COR-L47 (cell line): ENCODE measurements around the gene TALDO1.
"Not testable (repeated sequence)": the region's sequence is repeated elsewhere in the genome, so short reads cannot be mapped to it uniquely, and the experiment has no call there.

ENCODE experiments used
- DNase-seq: peaks from one replicate; lab custom pipeline; 2025; lab: John Stamatoyannopoulos, UW

The TALDO1 gene

DNA sequence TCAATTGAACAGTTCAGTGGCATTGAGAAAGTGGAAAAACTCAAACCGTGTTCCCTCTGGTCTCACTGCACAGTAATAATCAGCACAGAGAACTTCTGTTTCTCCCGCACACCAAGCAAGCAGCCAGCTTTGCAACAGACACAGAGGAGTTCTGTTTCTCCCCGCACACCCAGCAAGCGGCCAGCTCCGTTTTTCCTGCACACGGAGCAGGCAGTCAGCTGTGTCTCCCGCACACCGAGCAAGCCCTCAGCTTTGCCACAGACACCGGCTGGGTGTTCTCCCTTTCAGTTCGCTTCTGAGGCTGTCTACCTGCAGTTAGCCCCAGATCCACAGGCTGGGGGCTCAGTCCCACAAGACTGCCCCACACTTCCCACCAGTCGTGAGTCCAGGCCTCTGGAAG lies 9.9 kb upstream of the TALDO1 start:
- DNase-seq: no peak

DNA sequence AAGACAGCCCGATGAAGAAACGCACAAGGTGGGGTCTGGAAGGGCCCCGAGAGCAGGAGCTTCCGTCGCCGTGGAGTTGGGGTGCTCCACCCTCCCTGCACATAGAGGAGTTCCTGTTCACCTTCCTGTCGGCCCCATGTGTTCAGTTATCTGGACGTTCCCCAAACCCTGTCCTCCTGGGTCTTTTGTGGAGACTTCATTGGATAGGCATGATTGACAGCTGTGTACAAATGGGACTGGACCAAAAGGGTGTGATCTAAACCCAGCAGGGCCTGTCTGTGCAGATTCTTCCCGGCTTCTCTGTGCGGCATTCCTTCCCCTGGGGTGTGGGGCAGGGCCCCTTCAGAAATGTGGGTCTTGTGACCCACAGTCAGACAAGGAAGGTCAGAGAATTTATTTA lies 9.4 kb upstream of the TALDO1 start:
- DNase-seq: not testable (repeated sequence)

DNA sequence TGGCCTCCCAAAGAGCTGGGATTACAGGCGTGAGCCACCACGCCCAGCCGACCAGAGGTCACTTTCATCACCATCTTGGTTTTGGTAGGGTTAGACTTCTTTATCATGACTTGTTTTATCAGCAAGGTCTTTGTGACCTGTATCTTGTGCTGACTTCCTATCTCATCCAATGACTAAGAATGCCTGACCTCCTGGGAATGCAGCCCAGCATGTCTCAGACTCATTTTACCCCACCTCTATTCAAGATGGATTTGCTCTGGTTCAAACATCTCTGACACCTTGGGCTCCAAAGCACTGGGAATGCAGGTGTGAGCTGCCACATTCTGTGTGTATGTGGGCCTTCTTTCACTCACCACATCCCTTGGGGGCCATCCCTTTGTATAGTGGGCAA lies 5.1 kb upstream of the TALDO1 start:
- DNase-seq: no peak

DNA sequence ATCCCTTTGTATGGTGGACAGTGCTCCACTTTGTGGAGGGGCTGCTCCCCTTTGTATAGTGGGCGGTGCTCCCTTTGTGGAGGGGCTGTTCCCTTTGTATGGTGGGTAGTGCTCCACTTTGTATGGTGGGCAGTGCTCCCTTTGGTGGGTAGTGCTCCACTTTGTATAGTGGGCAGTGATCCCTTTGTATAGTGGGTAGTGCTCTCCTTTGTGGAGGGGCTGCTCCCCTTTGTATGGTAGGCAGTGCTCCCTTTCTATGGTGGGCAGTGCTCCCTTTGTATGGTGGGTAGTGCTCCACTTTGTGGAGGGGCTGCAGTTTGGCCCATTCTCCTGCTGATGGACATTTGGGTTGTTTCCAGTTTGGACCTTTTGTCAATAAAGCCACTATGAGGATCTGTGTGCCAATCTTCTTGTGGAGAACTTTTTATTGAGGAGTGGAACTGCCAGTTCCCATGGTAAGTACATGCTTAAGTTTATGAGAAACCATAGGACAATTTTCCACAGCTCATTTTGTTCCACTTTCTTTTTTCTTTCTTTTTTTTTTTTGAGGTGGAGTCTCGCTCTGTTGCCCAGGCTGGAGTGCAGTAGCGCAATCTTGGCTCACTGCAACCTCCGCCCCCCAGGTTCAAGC lies 4.6 kb upstream of the TALDO1 start:
- DNase-seq: no peak

DNA sequence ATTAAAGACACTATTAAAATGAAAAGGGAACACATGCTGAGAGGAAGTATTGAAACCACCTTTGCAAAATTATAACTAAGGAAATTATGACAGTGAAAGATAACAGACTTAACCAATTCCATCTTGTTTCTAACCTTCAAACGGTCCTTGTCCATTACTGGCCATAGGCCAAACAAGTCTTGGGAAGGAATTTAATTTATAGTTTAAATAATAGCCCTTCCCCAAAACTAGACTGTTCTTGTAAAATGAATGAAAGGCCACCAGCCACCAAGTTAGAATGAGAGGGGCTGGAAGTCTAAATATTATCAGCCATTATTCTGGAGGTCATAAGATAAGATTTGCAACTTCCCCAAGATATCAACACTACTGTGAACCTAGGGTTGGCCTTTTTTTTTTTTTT lies 1.8 kb upstream of the TALDO1 start:
- DNase-seq: no peak

DNA sequence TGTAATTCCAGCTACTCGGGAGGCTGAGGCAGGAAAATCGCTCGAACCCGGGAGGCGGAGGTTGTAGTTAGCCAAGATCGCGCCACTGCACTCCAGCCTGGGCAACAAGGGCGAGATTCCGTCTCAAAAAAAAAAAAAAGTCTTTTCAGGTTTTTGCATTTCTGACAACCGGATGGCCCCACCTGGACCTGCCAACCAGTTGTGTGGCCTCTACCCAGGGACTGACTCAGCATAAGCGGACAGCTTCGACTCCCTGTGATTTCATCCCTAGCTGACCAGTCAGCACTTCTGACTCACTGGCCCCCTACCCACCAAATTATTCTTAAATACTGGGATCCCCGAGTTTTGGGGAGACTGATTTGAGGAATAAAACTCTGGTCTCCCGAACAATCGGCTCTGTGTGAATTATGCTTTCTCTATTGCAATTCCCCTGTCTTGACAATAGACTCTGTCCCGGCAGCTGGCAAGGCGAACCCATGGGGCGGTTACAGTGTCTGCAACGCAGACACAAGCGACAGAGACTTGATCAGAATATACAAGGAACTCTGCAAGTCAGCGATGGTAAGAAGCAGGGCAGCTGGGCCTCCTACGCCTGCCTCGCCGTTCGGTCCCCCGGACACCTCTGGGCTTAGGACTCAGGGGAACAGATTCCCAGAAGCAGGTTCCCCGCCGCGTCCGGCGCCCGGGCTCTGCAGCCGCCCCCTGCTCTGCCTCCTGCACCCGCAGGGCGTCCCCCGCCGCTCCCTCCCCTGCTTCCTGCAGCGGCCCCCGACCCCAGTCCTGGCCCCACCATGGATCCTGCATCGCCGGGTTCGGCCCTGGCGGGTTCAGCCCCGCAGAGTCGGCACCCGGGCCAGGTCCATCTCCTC lies 741 bp upstream of the TALDO1 start:
- peak; percentile 37 for DNase-seq

DNA sequence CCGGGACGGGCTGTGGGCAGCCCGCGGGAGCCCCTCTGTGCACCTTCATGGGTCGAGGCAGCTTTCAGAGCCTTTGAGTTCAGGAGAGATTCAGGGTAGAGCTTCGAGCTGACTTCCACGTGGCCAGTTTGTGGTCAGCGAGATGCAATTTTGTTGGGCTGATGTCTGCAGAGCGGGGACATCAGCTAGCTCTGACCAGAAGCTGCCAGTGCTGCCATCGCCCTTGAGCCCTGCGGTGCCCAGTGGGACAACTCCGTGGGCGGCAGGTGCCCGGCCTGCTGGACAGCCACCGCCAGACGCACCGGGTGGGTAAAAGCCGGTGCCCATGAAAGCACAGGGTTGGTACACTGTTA lies 719 bp downstream of the TALDO1 start:
- DNase-seq: no peak

DNA sequence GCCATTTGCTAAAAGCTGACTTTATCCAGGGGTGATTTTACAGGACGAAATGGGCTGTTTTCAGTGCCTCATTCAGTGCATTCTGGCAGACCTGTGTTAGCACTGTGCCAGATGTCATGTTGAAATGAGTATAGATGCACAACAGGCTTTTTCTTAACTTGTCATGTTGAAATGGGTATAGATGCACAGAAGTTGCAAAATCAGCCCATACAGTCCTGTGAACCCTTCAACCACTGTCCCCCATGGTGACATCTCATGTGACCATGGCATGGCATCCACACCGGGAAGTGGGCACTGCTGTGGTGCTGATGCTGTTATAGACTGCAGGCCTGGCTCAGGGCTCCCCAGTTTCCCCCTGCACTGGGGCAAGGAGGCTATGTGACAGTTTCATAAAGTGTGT lies 2.5 kb downstream of the TALDO1 start:
- no peak for DNase-seq

DNA sequence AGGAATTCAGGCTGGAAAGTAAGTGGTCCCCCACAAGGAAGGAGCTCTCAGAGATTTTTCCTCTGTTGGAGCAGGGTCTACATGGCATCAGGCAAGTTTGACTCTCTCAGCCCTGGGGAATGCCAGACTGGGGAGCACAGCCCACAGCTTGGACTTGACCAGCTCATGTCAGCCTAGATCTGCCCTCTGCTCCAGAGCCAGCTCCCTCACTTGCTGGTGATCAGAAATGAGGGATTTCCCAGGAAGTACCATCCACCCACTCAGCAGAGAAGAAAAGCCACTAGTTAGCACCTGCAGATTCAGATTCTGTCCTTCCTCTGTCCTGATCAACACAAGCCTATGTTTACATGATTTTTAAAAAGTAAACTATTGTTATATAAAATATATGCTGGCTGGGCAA lies 13.0 kb downstream of the TALDO1 start:
- DNase-seq: no peak

DNA sequence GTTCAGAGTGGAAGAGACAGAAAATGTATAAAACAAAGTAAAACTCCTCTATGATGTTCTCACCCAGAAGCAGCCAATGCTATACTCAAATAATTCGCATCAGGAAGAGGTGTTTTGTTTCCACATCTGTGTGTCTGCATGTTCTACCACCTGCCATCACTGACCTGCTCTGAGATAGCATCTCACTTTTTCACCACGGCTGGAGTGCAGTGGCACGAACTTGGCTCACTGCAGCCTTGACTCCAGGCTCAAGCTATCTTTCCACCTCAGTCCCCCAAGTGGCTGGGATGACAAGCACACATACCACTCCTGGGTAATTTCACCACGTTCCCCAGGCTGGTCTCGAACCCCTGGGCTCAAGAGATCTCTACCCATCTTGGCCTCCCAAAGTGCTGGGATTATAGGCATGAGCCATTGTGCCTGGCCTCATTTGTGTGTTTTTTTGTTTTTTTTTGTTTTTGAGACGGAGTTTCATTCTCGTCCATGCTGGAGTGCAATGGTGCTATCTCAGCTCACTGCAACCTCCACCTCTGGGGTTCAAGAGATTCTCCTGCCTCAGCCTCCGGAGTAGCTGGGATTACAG lies 14.4 kb downstream of the TALDO1 start:
- no peak for DNase-seq

DNA sequence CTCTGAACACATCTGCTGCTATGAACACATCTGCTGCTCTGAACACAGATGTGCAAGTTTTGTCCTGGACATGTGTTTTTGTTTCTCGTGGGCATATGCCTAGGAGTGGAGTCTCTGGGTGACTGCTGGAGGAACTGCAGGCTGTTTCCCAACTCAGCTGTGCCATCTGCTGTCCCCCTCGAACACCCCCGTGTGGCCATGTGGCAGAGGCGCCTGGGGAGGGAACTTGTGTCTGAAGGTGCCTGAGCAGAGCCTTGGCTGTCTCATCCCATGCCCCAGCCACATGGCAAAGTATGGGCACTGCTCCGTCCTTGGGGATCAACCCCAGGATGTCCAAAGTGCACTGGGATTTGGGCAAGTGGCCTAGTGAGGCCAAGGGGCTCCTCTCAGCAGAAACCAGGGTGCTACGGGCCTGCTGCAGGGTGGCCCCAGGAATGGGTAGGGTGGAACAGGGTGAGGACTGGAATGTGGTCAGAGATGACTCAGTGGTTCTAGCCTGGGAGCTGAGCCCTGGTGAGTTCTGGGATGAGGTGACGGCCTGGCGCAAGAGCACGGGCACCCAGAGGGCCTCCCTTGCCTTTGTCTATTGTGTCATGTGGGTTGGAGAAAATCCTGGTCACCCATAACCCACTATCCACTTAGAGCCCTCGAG lies 15.3 kb downstream of the TALDO1 start:
- DNase-seq: peak; percentile 32

DNA sequence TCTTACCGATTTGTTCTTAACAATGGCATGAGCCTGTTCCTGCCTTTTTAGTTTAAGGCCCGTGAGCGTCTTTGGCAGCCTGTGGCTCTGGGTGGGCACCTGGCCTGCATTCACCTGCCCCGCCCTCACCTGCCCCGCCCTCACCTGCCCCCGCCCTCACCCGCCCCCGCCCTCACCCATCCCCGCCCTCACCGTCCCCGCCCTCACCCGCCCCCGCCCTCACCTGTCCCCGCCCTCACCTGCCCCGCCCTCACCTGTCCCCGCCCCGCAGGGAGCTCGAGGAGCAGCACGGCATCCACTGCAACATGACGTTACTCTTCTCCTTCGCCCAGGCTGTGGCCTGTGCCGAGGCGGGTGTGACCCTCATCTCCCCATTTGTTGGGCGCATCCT lies 15.8 kb downstream of the TALDO1 start:
- DNase-seq: peak; percentile 51

DNA sequence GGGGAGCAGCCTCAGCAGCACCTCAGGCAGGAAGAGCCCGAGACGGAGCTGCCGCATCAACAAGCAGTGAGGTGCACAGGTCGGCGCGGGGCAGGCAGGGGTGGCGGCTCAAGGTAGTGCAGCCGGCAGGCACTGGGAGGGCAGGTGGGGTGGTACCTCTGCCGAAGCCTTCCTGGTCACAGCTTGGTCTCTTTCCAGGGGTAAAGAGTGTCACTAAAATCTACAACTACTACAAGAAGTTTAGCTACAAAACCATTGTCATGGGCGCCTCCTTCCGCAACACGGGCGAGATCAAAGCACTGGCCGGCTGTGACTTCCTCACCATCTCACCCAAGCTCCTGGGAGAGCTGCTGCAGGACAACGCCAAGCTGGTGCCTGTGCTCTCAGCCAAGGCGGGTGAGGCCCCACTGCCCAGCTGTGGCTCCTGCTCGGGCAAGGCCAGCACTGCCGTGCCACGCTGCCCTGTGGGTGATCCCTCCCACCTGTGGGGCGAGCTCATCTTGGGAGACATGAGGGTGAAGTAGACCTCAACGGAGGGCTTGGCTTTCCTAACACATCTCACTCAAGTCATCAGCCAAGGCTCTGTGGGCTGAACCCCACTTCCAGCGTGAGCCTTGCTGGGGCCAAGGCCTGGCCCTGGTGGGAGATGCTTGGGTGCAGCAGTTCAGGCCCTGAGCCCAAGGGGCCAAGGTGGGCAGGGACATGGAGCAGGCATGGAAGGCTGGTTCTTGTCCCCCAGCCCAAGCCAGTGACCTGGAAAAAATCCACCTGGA lies 16.5 kb downstream of the TALDO1 start:
- no peak for DNase-seq

DNA sequence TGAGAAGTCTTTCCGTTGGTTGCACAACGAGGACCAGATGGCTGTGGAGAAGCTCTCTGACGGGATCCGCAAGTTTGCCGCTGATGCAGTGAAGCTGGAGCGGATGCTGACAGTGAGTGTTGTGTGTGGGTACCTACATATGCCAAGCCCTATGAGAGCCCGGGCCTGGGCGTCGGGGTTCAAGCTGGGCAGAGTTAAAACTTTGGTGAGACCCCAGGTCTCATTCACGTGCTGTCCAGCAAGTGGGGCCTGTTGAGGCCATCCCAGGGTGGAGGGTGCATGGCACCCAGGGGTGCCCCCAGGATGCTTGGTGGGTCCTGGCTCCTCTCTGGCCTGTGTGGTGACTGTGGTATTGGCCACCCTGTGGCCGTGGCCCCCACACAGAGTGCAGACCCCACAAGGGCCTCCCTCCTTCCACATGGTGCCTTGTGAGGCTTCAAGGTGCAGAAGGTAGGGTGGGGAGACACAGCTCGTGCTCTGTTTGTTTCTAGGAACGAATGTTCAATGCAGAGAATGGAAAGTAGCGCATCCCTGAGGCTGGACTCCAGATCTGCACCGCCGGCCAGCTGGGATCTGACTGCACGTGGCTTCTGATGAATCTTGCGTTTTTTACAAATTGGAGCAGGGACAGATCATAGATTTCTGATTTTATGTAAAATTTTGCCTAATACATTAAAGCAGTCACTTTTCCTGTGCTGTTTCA lies 17.2 kb downstream of the TALDO1 start:
- no peak for DNase-seq

DNA sequence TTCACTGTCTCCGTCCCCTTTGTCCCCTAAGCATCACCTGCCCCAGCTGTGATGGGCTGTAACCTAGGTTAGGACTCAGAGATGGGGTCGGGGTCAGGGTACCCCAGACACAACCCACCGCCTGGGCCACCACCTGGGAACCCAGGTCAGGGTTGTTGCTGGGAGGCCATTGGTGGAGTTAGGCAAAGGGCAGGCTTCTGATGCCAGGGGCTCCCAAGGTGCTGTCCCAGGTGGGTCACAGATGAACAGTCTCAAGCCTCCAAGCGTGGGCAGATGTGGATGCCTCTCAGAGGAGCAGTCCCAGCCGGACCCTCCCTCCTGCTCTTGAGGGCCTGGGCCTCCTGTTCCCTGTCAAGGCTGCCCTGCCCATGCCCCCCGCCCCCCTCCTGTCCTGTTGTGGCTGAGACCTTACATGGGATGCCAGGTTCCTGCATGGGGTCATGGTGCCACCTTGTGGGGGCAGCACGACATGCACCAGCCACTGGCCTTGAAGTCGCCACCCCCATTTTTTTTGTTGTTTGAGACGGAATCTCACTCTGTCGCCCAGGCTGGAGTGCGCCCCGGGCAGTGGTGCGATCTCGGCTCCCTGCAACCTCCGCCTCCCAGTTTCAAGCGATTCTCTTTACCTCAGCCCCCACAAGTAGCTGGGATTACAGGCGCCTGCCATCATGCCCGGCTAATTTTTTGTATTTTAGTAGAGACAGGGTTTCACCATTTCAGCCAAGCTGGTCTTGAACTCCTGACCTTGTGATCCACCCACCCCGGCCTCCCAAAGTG lies 17.9 kb downstream of the TALDO1 start:
- DNase-seq: peak; percentile 25

DNA sequence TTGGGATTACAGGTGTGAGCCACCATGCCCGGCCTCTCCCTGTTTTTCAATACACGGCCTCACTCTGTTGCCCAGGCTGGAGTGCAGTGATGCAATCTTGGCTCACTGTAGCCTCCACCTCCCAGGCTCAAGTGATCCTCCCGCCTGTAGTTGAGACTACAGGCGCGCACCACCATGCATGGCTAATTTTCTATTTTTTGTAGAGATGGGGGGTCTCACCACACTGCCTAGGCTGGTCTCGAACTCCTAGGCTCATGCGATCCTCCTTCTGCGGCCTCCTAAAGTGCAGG lies 18.5 kb downstream of the TALDO1 start:
- DNase-seq: no peak

DNA sequence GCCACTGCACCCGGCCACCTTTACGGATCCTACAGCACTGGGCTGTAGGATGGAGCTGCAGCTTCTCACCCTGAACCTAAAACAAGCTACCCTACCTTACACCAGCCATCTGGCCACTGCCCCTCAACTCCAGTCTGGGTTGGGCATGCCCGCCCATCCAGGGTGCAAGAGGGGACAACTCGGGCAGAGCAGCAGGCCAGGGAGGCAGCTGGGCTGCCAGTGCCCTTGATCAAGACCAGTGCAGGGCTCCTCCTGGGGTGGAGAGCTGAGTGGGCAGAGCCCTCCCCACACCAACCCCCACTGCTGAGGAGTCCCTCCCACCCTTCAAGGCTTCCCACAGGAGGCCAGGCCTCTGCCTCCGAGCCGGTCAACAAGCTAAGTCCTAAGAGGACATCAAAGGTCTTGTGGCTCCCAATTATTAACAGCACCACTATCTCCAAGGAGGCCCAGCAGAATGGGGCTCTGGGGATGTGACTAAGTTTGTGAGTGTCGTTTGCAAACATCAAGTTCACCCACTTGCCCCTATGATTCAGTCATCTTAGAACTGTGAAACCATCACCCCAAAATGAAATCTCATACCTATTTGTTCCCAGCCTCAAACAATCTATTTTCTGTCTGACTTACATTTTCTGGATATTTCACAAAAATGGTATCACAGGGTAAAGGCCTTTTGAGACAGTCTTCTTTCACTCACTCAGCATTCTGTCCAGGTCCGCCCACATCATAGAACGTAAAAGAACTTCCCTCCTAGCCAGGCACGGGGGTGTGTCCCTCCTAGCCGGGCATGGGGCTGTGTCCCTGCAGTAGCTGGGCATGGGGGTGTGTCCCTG lies 19.1 kb downstream of the TALDO1 start:
- no peak for DNase-seq

DNA sequence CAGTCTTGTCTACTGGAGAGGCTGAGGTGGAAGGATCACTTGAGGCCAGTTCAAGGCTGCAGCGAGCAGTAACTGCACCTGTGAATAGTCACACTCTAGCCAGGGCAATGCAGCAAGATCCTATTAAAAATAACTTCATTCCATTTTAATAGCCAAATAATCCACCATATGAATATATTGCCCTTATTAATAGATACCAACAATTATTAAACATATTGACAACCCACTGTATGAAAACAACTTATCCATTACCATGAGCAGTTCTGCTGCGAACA lies 19.6 kb downstream of the TALDO1 start:
- DNase-seq: no peak

DNA sequence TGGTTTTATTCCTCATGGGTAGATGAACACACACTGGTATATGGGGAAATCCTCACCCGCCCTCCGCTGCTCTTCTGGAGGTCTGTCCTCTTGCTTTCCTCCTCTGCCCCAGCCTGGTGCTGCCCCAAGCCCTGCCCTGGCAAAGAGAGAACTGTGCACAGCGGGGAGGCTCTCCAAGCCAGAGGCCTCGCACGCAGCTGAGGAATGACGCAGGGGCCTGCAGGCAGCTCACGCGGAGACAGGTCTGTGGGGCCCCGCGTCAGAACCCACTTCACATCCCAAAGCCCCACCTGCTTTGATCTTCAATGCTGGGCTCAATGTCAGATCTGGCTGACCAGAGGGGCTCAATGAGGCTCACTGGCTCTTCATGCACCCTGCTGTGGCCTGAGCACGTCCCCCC lies 20.0 kb downstream of the TALDO1 start:
- no peak for DNase-seq

DNA sequence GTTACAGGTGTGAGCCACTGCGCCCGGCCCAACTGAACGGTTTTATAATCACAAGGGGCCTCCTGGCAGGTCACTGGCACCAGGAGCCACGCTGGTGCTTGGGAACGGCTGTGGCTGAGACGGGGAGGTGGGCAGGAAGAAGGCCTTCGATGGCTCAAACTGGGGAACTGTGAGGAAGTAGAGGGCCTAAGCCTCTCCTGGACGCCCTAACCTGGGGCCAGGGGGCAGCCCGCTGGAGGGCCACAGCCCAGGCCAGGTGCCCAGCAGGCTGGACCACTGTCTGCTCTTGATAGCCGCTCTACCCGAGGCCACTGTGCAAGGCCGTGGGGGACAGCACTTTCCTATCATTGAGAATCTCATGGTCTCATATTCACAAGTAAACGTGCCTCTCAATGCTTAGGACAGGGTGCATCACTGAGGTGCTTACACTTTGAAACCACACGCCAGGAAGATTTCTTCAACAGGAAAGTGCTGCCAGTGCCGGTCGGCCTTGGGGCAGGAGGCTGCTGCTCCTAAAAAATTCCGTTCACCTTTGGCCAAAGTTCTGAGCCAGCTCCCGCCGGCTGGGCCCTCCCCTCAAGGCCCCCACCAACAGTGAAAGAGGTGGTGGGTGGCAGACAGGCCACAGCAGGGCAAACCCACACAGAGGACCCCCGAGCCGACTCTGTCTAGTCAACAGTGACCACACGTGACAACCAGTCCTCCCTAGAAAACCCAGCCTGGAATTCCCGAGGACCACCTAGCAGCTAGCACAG lies 22.8 kb downstream of the TALDO1 start:
- no peak for DNase-seq
